CD4-positive, alpha-beta T cell treated with Interferon gamma for 1 hour (primary cell): ENCODE measurements around the gene SMCHD1.
"Not testable (repeated sequence)": the region's sequence is repeated elsewhere in the genome, so short reads cannot be mapped to it uniquely, and the experiment has no call there.

Source experiments
- DNase-seq: peaks from one replicate; pipeline ENCODE4 v3.0.0-alpha.2; 2020

The SMCHD1 gene

DNA sequence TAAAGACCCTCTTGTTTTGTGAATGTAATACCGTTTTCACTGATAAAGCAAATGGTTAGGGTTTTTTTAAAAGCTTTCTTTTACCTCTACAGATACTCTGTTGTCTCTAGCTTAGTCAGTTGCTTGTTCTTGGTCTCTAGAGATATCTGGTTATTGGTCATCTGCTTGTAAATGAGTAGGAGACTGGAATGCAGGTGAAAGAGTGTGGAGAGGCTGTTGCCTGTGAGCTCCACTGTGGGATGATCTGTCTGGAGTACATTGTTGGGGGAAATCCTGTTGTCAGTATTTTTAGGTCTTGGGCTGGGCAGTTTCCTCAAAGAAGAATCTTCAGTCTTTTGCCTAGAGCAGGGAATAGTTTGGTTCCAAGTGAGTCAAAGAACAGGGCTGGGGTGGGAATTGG lies 67.7 kb downstream of the SMCHD1 start:
- DNase-seq = no peak

DNA sequence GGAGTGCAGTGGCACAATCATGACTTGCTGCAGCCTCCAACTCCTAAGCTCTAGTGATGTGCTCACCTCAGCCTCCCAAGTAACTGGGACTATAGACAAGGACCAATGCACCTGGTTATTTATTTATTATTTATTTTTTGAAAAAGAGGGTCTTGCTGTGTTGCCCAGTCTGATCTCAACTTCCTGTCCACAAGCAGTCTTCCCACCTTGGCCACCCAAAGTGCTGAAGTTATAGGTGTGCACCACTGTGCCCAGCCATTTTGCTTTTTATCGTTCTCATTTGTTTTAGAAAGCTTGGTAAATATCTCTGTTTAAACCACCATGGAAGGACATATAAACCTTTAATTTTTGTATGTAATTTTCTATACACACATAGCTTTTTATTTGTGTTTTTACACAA lies 74.2 kb downstream of the SMCHD1 start:
- DNase-seq = no peak

DNA sequence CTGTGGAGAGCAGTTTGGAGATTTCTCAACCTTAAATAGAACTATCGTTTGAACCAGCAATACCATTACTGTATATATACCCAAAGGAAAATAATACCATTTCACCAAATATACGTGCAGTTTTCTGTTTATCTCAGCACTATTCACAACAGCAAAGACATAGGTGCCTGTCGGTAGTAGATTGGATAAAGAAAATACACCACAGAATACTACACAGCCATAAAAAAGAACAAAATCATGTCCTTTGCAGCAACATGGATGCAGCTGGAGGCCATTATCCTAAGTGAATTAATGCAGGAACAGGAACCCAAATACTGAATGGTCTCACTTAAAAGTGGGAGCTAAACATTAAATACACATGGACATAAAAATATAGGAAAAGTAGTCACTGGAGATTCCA lies 81.3 kb downstream of the SMCHD1 start:
- DNase-seq = no peak

DNA sequence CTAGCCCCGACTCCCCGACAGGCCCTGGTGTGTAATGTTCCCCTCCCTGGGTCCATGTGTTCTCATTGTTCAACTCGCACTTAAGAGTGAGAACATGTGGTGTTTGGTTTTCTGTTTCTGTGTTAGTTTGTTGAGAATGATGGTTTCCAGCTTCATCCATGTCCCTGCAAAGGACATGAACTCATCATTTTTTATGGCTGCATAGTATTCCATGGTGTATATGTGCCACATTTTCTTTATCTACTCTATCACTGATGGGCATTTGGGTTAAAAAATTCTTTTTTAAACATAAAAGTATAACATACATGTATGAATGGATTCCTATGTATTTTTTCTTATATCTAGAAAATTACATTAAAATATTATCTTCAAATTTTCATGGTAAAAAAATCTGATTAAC lies 84.6 kb downstream of the SMCHD1 start:
- not testable (repeated sequence) for DNase-seq

DNA sequence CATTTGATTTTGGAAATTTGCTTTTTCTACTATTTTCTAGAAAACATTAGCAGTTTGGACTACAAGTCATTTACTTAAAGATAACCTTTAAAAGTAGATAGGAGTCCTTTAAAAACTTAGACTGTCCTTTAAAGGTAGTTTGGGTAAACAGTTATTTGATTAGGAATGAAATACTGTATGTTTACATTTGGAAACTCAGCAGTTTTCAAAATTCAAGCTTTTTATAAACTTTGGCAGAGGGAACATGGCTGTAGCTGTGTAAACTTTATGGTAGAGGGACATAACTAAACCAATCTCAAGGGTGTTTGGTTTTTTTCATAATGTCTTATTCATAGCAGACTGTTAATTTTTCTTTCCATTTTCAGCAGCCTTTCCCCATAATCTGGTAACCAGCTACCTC lies 90.7 kb downstream of the SMCHD1 start:
- DNase-seq = no peak

DNA sequence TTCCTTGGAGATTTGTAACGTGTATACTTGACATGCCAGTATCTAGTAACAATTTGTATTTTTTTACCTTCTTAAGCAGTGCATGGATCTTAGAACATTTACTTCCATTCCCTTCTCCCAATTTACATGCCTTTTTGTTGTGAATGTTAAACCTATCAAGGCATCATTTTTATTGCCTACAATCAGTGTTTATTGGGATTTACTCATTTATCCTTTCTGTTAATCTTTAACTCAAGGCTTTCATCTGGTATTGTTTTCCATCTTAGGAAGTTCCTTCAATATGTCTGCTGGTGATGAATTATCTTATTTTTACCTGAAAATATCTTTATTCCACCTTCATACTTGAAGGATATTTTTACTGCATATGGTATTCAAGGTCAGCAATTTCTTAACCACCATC lies 102.8 kb downstream of the SMCHD1 start:
- no peak for DNase-seq

DNA sequence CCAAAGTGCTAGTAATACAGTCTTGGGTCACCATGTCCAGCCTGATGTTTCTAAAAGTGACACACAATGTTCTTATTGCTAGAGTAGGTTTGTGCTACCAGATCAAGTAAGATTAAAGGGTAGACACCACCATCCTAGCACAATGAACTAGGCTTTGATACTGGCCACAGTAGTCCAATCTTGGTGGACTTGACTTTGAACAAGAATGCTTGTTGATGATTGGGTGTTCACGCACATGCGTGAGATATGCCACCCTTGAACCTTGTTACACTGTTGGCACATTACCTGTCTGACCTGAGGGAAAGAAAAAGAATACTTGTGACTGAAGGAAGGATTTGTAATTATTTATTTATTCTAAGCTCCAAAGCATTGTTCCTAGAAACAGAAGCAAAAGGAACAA lies 119.1 kb downstream of the SMCHD1 start:
- no peak for DNase-seq

DNA sequence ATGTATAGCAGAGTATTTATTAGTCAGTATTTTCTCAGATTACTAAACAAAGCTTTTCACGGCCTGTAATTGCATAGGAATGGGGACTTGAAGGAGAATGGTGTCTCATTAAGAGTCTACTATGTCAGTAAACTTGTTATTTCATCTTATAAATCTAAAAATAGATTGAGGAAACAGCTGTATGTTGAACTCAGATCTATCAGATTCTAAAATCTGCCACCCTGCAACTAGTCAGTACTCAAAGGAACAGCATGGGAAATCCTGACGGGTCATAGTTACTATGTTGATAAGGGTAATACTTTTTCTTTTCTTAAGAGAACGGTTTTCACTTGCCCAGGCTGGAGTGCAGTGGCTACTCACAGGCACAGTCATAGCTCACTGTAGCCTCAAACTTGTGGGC lies 121.1 kb downstream of the SMCHD1 start:
- no peak for DNase-seq

DNA sequence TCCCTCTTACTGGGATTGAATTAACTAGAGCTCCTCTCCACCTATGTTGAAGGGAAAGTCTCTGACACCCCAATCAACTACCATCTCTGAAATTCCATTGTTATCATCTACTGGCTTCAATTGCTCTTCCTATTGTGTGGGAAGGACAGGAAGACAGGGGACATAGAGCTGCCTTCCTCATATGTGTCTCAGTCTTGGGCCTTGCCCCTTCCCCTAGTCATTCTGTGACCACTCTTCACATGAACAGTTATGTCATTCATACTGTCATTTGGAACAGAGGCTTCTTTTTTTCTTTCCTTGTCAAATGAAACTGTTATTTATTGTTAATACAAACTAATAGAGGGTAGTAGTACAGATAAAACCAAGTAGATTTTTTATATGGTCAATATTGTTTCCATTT lies 121.7 kb downstream of the SMCHD1 start:
- DNase-seq = no peak

DNA sequence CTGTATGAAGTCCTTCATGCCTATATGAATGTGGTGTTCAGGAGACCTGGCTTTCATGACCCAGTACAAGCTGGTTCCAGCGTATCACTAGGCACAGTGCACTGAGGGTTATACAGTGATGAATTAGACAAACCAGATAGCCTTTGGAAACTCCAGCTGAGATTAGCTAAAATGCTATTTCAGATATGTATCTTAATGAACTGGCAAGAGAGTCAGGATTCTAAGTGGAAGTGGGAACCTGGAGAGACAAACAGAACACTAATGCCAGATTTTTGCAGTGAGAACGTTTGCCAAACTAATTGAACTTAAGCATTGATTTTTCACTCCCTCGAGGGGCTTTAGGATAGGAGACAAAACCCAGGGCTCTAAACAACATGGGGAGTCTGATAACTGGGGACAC lies 125.2 kb downstream of the SMCHD1 start:
- no peak for DNase-seq

DNA sequence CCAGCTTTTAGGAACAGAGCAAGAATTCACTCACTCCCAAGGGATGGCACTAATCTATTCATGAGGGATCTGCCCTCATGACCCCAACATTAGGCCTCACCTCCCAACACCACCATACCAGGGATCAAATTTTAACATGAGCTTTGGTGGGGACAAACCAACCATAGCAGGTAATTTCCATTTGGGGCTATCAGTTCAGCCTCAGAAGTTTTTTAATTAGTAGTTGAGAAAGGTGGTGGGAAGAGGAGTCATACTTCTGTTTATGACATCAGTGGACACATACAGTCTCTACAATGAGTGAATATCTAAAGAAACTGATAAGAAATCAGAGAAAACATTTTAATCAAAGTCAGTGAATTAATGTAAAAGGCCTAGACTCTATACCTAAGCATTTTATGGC lies 131.7 kb downstream of the SMCHD1 start:
- DNase-seq = no peak

DNA sequence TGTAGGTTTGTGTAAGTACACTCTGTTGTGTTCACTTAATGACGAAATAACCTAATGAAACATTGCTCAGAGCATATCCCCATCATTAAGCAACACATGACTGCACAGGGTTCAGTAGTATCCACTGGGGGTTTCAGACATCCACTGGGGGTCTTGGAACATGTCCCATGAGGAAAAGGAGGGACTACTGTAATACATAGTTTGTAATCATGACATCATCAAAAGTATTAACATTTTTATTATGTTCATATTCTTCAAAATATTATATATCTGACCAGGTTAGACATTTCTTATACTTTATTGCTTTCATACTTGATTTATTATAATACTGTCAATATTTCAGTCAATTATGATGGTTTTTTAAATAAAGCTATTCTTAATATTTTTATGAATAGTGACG lies 136.9 kb downstream of the SMCHD1 start:
- no peak for DNase-seq

DNA sequence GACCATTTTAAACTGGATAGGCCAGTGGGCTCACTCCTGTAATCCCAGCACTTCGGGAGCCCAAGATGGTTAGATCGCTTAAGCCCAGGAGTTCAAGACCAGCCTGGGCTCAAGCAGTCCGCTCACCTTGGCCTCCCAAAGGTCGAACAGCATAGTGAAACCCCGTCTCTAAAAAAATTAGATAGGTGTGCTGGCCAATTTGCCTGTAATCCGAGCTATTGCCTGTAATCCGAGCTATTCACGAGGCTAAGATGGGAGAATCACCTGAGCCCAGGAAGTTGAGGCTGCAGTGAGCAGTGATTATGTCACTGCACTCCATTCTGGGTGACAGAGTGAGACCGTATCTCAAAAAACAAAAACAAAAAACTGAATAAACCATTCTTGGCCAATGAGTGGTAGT lies 138.6 kb downstream of the SMCHD1 start:
- no peak for DNase-seq

DNA sequence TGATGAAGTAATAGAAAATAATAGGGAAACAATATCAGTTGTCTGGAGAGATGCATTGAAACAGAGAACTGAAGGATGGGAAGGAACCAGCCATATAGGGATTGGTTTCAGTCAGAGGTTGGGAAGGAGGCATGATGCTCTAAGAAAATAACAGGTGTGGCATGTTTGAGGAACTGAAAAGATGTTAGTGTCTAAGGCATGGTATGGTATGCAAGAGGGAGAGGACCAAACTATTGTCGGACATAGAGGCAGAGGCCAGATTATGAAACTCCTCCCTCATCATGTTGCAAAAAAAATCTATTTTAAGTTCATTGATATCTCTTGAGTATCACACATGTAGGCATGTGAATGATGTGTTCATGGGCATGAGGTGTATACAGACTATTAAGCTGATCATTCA lies 142.4 kb downstream of the SMCHD1 start:
- DNase-seq = no peak

DNA sequence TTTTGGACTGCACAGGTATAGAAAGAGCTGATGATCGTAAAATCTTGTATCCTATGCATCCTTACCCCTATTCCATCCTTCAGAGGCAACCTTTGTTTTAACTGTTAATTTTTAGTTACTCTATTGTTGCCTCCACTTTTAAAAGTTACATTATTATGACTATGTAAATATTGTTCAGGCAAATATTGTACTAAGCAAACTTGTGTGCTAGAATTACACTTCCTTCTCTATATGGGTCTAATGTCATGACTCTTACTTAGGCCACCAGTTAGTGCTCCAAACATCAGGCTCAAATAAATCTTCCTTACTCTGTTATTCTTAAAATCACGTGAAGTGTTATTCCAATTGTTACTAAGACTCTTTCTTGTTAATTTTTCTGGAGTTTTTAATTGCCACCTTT lies 143.8 kb downstream of the SMCHD1 start:
- DNase-seq = no peak

DNA sequence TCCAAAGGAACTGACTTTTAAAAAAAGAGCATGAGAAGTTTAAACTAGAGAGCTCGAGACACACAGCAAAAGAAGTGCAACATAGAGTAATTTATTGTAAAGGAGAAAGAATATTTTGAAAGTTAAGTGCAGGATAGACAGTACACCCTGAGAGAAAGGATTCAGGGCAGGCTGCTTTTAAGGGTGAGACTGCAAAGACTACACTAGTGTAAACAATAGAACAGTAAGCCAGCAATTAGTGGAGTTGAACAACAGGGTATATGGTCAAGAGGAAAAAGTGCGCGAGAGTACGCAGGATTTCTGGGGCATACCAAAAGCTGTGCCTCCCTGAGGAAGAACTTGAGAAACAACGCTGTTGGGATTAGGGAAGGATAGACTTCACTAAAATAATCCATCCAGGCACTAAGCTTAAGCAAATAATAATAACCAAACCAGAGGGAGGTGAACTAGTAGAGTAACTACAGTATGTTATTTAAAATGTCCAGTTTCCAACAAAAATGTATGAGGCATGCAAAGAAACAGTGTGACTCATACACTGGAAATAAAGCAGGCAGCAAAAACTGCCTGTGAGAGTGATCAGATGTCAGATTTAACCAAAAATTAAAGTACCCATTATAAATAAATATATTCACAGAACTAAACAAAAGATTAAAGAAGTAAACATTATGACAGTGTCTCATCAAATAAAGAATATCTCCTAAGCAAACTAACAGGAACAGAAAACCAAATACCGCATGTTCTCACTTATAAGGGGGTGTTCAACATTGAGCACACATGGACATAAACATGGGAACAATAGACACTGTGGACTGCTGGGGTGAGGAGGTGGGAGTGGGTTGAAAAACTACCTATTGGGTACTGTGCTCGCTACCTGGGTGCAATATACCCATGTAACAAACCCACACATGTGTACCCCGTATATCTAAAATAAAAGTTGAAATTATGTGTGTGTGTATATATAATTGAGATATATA lies 150.7 kb downstream of the SMCHD1 start:
- DNase-seq = no peak

DNA sequence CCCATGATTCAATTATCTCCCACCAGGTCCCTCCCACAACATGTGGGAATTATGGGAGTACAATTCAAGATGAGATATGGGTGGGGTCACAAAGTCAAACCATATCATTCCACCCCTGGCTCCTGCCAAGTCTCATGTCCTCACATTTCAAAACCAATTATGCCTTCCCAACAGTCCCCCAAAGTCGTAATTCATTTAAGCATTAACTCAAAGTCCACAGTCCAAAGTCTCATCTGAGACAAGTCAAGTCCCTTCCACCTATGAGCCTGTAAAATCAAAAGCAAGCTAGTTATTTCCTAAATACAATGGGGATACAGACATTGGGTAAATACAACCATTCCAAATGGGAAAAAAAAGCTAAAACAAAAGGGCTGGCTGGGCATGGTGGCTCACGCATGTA lies 153.1 kb downstream of the SMCHD1 start:
- DNase-seq = not testable (repeated sequence)

DNA sequence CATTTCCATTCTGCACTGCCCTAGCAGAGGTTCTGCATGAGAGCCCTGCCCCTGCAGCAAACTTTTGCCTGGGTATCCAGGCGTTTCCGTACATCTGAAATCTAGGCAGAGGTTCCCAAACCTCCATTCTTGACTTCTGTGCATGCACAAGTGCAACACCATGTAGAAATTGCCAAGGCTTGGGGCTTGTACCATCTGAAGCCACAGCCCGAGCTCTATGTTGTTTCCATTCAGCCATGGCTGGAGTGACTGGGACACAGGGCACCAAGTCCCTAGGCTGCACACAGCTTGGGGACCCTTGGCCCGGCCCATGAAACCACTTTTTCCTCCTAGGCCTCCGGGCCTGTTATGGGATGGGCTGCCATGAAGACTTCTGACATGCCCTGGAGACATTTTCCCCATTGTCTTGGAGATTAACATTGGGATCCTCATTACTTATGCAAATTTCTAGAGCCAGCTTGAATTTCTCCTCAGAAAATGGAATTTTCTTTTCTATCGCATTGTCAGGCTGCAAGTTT lies 154.2 kb downstream of the SMCHD1 start:
- DNase-seq = not testable (repeated sequence)

DNA sequence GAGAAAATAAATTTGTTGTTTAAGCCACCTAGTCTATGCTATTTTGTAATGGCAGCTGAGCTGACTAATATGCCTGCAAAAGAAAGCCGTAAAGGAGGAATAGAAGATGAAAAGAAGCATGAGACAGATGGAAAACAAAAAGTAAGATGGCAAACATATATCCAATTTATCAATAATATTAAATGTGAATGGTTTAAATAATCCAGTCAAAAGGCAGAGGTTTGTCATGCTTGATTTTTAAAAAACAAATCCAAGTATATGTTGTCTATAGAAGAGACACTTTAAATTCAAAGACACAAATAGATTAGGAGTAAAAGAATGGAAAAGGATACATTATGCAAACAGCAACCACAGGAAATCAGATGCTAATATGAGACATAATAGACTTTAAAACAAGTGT lies 155.9 kb downstream of the SMCHD1 start:
- DNase-seq = no peak

DNA sequence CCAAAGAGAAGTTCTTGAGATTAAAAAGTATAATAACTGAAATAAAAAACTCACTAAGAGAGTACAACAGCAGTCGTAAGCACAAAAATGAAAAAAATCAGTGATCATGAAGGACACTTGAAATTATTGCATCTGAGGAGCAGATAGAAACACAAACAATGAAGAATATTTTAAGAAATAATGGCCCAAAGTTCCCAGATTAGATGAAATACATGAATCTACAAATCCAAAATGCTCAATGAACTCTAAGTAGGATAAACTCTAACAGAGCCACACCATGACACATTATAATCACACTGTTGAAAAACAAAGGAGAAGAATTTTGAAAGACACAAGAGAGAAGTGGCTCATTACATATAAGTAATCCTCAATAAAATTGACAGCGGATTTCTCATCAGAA lies 159.4 kb downstream of the SMCHD1 start:
- DNase-seq = no peak

DNA sequence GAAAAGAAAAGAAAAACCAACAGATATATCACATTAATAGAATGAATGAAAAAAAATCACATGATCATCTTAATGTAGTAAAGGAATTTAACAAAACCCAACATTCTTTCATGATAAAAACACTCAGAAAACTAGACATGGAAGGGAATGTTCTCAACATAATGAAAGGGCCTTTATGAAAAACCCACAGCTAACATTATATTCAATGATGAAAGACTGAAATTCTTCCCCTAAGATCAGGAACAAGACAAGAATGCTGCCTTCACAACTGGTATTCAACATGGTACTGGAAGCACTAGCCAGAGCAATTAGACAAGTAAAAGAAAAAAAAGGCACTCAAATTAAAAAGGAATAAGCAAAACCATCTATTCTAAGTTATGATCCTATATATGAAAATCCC lies 162.8 kb downstream of the SMCHD1 start:
- no peak for DNase-seq

DNA sequence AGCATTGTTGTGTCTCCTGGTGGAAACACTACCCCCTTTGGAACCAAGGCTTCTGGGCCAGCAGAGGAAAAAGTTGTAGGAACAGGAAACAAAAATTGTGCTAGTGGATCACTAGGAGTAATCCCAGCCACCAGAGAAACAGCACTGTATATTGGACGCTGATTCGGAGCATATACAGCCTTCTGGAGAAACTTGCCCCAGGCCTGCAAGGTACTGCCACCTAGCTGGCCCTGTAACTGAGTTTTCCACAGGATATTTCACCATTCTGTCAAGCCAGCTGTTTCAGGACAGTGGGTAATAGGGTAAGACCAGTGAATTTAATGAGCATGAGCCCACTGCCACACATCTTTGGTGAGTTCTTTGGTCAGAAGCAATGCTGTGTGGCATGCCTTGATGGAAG lies 166.2 kb downstream of the SMCHD1 start:
- no peak for DNase-seq

DNA sequence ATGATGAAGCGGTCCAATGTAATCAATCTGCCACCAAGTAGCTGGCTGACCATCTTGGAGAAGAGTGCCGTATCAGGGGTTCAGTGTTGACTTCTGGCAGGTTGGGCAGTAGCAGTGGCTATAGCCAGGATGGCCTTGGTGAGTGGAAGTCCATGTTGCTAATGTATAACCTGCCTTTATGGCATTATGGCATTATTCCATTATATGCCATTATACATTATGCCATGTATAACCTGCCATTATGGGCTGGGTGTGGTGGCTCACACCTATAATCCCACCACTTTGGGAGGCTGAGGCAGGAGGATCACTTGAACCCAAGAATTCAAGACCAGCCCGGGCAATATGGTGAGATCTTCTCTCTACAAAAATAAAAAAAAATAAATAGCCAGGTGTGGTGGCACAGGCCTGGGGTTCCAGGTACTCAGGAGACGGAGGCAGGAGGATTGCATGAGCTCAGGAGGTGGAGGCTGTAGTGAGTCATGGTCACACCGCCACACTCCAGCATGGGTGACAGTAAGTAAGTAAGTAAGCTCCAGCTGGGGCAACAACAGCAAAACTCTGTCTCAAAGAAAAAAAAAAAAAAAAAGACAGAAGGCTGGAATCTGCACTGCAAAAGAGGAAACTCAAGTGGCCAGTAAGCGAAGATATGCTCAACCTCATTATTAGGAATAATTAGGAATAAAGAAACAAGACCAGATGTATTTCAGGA lies 166.8 kb downstream of the SMCHD1 start:
- DNase-seq = no peak

DNA sequence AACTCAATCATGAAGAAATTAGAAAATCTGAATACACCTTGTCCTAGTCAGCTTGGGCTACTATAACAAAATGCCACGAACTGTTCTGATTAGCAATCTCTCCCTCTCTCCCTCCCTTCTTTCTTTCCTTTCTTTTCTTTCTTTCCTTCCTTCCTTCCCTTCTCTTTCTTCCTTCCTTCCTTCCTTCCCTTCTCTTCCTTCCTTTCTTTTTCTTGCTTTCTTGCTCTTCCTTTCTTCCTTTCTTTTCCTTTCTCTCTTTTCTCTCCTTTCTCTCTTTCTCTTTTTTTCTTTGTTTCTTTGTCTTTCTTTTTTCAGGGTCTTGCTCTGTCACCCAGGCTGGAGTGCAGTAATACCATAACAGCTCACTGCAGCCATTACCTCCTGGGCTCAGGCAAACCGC lies 167.7 kb downstream of the SMCHD1 start:
- no peak for DNase-seq
